Measurements from ENCODE around the gene FGF14.
"Not testable (repeated sequence)": the region's sequence is repeated elsewhere in the genome, so short reads cannot be mapped to it uniquely, and the experiment has no call there.

Gene FGF14

DNA sequence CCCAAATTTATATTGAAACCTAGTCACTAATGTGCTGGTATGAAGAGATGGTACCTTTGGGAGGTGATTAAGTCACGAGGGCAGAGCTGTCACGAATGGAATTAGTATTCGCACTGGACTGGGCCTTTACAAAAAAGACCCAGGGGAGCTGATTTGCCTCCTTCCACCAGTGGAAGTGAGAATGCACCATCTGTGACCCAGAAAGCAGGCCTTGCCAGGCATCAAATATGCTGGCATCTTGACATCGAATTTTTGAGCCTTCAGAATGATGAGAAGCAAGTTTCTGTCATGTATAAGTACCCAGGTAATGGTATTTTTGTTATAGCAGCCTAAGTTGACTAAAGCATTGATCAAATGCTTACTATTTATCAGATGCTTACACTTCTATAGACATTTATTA, 373.6 kb downstream of the FGF14 start:
- TF ChIP-seq, protein P1, sequence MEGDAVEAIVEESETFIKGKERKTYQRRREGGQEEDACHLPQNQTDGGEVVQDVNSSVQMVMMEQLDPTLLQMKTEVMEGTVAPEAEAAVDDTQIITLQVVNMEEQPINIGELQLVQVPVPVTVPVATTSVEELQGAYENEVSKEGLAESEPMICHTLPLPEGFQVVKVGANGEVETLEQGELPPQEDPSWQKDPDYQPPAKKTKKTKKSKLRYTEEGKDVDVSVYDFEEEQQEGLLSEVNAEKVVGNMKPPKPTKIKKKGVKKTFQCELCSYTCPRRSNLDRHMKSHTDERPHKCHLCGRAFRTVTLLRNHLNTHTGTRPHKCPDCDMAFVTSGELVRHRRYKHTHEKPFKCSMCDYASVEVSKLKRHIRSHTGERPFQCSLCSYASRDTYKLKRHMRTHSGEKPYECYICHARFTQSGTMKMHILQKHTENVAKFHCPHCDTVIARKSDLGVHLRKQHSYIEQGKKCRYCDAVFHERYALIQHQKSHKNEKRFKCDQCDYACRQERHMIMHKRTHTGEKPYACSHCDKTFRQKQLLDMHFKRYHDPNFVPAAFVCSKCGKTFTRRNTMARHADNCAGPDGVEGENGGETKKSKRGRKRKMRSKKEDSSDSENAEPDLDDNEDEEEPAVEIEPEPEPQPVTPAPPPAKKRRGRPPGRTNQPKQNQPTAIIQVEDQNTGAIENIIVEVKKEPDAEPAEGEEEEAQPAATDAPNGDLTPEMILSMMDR (IDR thresholded peaks at IDR 0.05; ENCODE audit: low read depth, low read length): no peak
- DNase-seq (ENCODE audit: extremely low read depth, low read depth): no peak

DNA sequence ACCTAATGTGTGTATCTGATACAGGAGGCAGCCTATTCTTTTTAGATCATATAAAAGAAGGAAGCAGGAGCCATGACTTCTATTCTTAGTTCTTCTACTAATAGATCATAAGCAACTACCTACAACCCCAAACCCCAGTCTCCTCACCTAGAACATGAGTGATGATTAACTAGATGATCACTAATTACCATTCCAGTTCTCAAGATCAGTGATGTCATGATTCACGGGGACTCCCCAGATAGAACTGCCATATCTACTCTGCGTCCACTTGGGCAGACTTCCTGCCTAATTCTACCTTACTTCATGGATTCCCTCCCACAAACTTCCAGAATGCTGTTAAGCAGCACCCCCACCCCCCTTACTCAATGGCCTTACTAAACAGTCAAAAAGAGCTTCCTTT, 380.1 kb downstream of the FGF14 start:
- TF ChIP-seq, protein P1 (IDR thresholded peaks at IDR 0.05; ENCODE audit: low read depth, low read length): no peak
- DNase-seq (ENCODE audit: extremely low read depth, low read depth): no peak

DNA sequence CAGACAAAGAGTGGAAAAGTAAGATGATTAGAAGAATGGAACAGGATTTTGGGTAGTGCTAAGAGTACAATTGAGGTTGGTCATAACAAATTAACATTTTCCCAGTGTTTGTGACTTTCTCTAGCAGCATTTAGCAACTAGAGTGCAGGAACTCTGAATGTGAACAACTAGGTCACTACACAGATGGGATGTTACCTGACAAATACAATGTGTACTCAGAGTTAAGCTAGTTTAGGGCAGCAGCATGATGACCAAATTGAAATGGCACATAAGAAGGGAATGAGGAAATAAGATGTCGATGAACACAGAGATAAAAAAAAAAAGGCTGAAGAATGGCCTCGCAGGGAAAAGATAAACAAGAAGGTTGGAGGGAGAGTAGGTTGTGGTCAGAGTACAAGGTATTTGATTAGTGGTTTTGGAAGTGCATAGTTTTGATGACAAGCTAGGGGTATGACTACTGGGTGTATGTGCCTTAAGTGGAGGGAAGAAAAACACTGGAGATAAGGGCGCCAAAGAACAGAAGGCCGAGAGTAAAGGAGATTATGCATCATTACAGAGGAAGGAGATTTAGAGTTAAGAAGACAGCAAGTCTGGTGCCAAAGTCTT, 381.1 kb downstream of the FGF14 start:
- TF ChIP-seq, protein P1 (IDR thresholded peaks at IDR 0.05; ENCODE audit: low read depth, low read length): no peak
- DNase-seq (ENCODE audit: extremely low read depth, low read depth): no peak

DNA sequence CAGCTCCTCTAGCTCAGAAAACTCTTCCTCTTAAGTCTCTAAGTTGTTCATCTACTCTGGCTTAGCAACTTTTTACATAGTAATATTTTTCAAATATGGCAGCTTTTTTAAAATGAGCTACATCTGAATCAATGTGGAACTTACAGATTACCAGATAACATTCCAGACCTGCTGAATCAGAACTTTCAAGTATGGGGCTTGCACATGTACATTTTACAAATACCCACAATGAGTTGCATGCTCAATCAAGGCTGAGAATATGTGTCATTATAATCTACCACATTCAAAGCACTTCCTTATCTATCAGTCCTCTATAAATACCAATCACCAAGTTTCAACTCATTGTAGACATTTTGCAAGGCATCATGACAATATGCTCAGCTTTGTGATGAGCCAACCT, 383.1 kb downstream of the FGF14 start:
- TF ChIP-seq, protein P1 (IDR thresholded peaks at IDR 0.05; ENCODE audit: low read depth, low read length): no peak
- DNase-seq (ENCODE audit: extremely low read depth, low read depth): no peak

DNA sequence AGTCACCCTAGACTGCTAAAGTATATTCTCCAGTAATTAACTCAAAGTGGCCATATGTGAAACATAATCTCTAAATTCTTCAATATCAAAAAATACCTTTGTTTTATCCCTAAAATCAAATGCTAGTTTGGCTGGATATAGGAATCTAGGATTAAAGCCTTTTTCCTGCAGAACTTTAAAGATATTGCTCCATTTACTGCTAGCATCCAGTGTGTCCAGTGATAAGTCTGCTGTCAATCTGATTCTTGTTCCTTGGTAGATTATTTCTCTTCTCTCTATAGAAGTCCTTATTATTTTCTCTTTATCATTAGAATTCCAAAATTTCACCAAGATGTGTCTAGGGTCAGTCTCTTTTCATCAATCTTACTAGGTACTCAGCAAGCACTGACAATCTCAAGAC, 384.6 kb downstream of the FGF14 start:
- TF ChIP-seq, protein P1 (IDR thresholded peaks at IDR 0.05; ENCODE audit: low read depth, low read length): no peak
- no peak for DNase-seq (ENCODE audit: extremely low read depth, low read depth)

DNA sequence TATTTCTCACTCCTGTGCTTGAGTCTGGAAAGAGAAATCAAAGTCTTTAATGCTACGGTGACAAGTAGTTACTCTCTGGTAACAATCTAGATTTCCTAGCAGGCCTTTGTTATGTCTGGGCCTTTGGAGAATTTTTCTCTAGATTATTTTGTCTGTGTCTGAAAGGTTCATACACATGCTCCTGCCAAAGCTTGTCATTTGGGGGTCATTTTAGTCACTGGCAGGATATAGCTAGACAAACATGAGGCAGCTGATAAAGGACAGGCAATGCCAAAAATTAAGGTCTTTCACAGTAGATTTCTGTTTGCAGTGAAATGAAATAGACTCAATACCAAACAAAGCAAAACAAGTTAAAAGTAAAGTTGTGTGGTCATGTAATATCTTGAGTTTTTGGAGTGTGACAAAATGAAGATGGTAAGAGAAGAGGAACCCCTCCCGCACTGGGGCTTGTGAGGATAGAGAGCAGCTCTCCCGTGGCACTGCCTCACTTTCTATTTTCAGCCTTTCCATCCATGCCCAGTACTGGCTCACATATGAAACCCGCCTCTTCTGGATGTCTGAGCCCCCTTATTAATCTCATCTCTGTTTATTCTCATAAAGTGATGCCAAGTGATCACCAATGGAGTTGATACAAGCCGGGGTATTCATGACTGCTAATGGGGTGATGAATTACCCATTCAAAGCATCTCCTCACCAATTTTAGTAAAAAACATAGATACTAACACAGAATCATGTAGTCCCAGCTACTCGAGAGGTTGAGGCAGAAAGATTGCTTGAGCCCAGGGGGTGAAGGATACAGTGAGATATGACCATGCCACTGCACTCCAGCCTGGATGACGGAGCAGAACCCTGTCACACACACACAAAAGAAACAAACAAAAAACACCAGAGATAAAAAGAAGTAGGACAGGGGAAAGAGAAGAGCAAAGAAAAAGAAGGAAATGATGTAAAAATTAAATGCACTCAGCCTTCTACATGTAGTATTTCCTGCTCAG, 389.3 kb downstream of the FGF14 start:
- TF ChIP-seq, protein P1 (IDR thresholded peaks at IDR 0.05; ENCODE audit: low read depth, low read length): no peak
- no peak for DNase-seq (ENCODE audit: extremely low read depth, low read depth)

DNA sequence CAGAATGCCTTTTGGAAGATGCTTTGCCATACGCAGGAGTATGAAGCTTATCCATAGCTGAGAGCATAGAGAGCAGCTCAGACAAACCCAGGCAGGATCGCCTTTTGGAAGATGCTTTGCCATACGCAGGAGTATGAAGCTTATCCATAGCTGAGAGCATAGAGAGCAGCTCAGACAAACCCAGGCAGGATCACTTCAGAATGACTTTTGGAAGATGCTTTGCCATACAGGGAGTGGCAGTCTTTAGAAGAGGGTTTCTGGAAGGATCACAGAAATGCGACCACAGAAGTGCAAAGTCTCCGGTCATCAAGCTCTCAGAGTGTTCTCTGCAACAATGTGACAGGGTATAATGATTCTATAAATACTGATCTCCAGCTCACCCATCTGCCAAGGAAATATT, 390.4 kb downstream of the FGF14 start:
- DNase-seq (ENCODE audit: extremely low read depth, low read depth): not testable (repeated sequence)
